Epidermal melanocyte (primary cell): ENCODE data around the gene FLVCR2.
"Not testable (repeated sequence)": the region's sequence is repeated elsewhere in the genome, so short reads cannot be mapped to it uniquely, and the experiment has no call there.

ENCODE experiments used
- DNase-seq: peaks from one replicate; pipeline ENCODE4 v3.0.0; 2011; ENCODE audit warnings: low spot score; ENCODE audit not compliant: insufficient read length

The FLVCR2 gene

GRCh38 chr14:75660630-75661498 lies 82.4 kb downstream of the FLVCR2 start, which contains the start of the genes ERG28 and TTLL5:
Gene ERG28 (minus strand): TSS chr14:75660876. CDS start chr14:75657502, 3,374 bp downstream.
Gene TTLL5 (plus strand): TSS chr14:75661246. CDS start chr14:75663150, 1,904 bp downstream.
- DNase-seq, result peak; percentile 92

GRCh38 chr14:75661499-75661814 lies 83.0 kb downstream of the FLVCR2 start:
- no peak for DNase-seq

- DNase-seq, result no peak
These were observed 84.5 kb downstream of the FLVCR2 start for GRCh38 chr14:75662966-75663365.

- DNase-seq, result no peak
These were observed 88.8 kb downstream of the FLVCR2 start for GRCh38 chr14:75667099-75667765.

- no peak for DNase-seq
These were observed 94.3 kb downstream of the FLVCR2 start for GRCh38 chr14:75672605-75673192.

GRCh38 chr14:75673345-75674035 lies 95.1 kb downstream of the FLVCR2 start:
- DNase-seq, result no peak

- no peak for DNase-seq
These were observed 97.0 kb downstream of the FLVCR2 start for GRCh38 chr14:75675265-75675960.

GRCh38 chr14:75685910-75686309 lies 107.5 kb downstream of the FLVCR2 start:
- no peak for DNase-seq

GRCh38 chr14:75689012-75689411 lies 110.6 kb downstream of the FLVCR2 start:
- DNase-seq, result no peak

GRCh38 chr14:75690010-75690409 lies 111.6 kb downstream of the FLVCR2 start:
- DNase-seq, result no peak

- not testable (repeated sequence) for DNase-seq
These were observed 116.6 kb downstream of the FLVCR2 start for GRCh38 chr14:75695025-75695424.

- peak; percentile 41 for DNase-seq
These were observed 119.0 kb downstream of the FLVCR2 start for GRCh38 chr14:75697386-75697785.
